Right lobe of liver (tissue), 4 donors: ENCODE data around the gene PINK1.

Source experiments
- CTCF ChIP-seq, 4 donors: fragments of 200-600 bp in 3 of 4; fragments of 450-650 bp in 1 of 4; IDR thresholded peaks; one replicate each; pipeline versions ENCODE4 v1.5.1 to v1.8.0; 2016 to 2022; ENCODE audit warnings: antibody characterized with exemption in 4 of 4, mild to moderate bottlenecking in 2 of 4
- POLR2A ChIP-seq: fragments of 450-650 bp; IDR thresholded peaks from one replicate; pipeline ENCODE4 v1.6.1; 2017; ENCODE audit warnings: antibody characterized with exemption, mild to moderate bottlenecking
- donor health status: DM: no; HTN: no; CAD: no.
- donor health status: DM: no; HTN: no; CAD: no.
- donor health status: DM: no; HTN: yes; CAD: no.

- TF ChIP-seq POLR2A: peak; percentile 87
- TF ChIP-seq CTCF (IDR thresholded peaks at IDR 0.05): no peak
Observed at GRCh38 chr1:20588634-20589225, 44.5 kb upstream of the PINK1 start, which contains the start of gene CDA.
